ENCODE measurements around the gene DENND5A. TPM values are rescaled to one million over a fixed set of nuclear protein-coding genes. Genes with fewer than 3 reads are reported as not detected.
A peak's percentile ranks its signal among the peaks of the same experiment; 100 is the strongest.

Gene DENND5A
- total RNA-seq, 1 donor from 2014 or later, result 59.5 TPM

GRCh38 chr11:9273376-9274336 is 8.5 kb upstream of the DENND5A start:
- H3K4me1 Mint-ChIP-seq (ENCODE audit: unreplicated experiment), result peaks cover 5% of the 10 kb centered on the region
- H3K27me3 Mint-ChIP-seq (ENCODE audit: unreplicated experiment), result peaks cover 2% of the 10 kb centered on the region
- TF ChIP-seq CTCF (IDR thresholded peaks at IDR 0.05; ENCODE audit: unreplicated experiment), result no peak
- no peak overlapping the region for H3K4me3 Mint-ChIP-seq (ENCODE audit: unreplicated experiment)
- DNase-seq (ENCODE audit: low spot score), result no peak
- no peaks in the 10 kb centered on the region for H3K9me3 Mint-ChIP-seq (ENCODE audit: unreplicated experiment)
- H3K27ac Mint-ChIP-seq (ENCODE audit: unreplicated experiment), result no peak overlapping the region
- H3K36me3 Mint-ChIP-seq (ENCODE audit: low read depth, unreplicated experiment), result peaks cover 3% of the 10 kb centered on the region

- Mint-ChIP-seq H3K4me3 (ENCODE audit: unreplicated experiment) (no peak overlapping the region), H3K27me3 (ENCODE audit: unreplicated experiment) (peaks cover 4% of the 10 kb centered on the region), H3K27ac (ENCODE audit: unreplicated experiment) (peak overlapping the region; percentile 27), H3K36me3 (ENCODE audit: low read depth, unreplicated experiment) (no peaks in the 10 kb centered on the region), H3K4me1 (ENCODE audit: unreplicated experiment) (peaks cover 12% of the 10 kb centered on the region), H3K9me3 (ENCODE audit: unreplicated experiment) (no peaks in the 10 kb centered on the region)
- no peak for DNase-seq (ENCODE audit: low spot score)
- no peak for TF ChIP-seq CTCF (IDR thresholded peaks at IDR 0.05; ENCODE audit: unreplicated experiment)
Observed at GRCh38 chr11:9269492-9270013, 4.4 kb upstream of the DENND5A start.

GRCh38 chr11:9267680-9268079 is 2.5 kb upstream of the DENND5A start:
- no peak for TF ChIP-seq CTCF (IDR thresholded peaks at IDR 0.05; ENCODE audit: unreplicated experiment)
- DNase-seq (ENCODE audit: low spot score), result no peak
- no peaks in the 10 kb centered on the region for H3K36me3 Mint-ChIP-seq (ENCODE audit: low read depth, unreplicated experiment)
- peaks cover 16% of the 10 kb centered on the region for H3K4me1 Mint-ChIP-seq (ENCODE audit: unreplicated experiment)
- H3K27me3 Mint-ChIP-seq (ENCODE audit: unreplicated experiment), result peaks cover 12% of the 10 kb centered on the region
- no peaks in the 10 kb centered on the region for H3K9me3 Mint-ChIP-seq (ENCODE audit: unreplicated experiment)
- H3K27ac Mint-ChIP-seq (ENCODE audit: unreplicated experiment), result no peak overlapping the region
- H3K4me3 Mint-ChIP-seq (ENCODE audit: unreplicated experiment), result no peak overlapping the region

GRCh38 chr11:9266926-9267325 is 1.8 kb upstream of the DENND5A start:
- Mint-ChIP-seq H3K4me1 (ENCODE audit: unreplicated experiment) (peaks cover 19% of the 10 kb centered on the region), H3K36me3 (ENCODE audit: low read depth, unreplicated experiment) (no peaks in the 10 kb centered on the region), H3K27me3 (ENCODE audit: unreplicated experiment) (peaks cover 12% of the 10 kb centered on the region), H3K9me3 (ENCODE audit: unreplicated experiment) (no peaks in the 10 kb centered on the region), H3K27ac (ENCODE audit: unreplicated experiment) (no peak overlapping the region), H3K4me3 (ENCODE audit: unreplicated experiment) (no peak overlapping the region)
- TF ChIP-seq CTCF (IDR thresholded peaks at IDR 0.05; ENCODE audit: unreplicated experiment), result no peak
- DNase-seq (ENCODE audit: low spot score), result no peak

All from endothelial cell (in vitro differentiated cells).